HL-60/S4 treated with retinoic acid at 250 ng/mL for 4 days and 3 days (cell line): ENCODE measurements around the gene ADAMTS14.
"Not testable (repeated sequence)": the region's sequence is repeated elsewhere in the genome, so short reads cannot be mapped to it uniquely, and the experiment has no call there.

Source experiments
- in situ Hi-C: fragments of 300-500 bp; cut with MboI; formaldehyde crosslinking; loops from 2 replicates; pipeline ENCODE4 v1.7.0; 2022; ENCODE audit warnings: low sequenced_read_pairs

Gene ADAMTS14

GRCh38 chr10:70765794-70766594 is 93.7 kb downstream of the ADAMTS14 start:
- in situ Hi-C loops: loop anchor here (10.0 kb wide), 1 partner anchor 221 kb away; no protein-coding TSS in a partner anchor

- in situ Hi-C loops: loop anchor here (10.0 kb wide), 1 partner anchor 223 kb away; no protein-coding TSS in a partner anchor
Observed at GRCh38 chr10:70768026-70768685, 95.8 kb downstream of the ADAMTS14 start.

GRCh38 chr10:70769121-70769520 is 96.8 kb downstream of the ADAMTS14 start:
- in situ Hi-C loops: loop anchor here (10.0 kb wide), 1 partner anchor 224 kb away; no protein-coding TSS in a partner anchor

- in situ Hi-C loops: no loop called here
Observed at GRCh38 chr10:70770001-70770400, 97.7 kb downstream of the ADAMTS14 start.

GRCh38 chr10:70770516-70770915 is 98.2 kb downstream of the ADAMTS14 start:
- in situ Hi-C loops: not testable (repeated sequence)

GRCh38 chr10:70771311-70772194 is 99.2 kb downstream of the ADAMTS14 start:
- in situ Hi-C loops: no loop called here

GRCh38 chr10:70772627-70773026 is 100.3 kb downstream of the ADAMTS14 start:
- in situ Hi-C loops: no loop called here

- in situ Hi-C loops: no loop called here
Observed at GRCh38 chr10:70773461-70773860, 101.2 kb downstream of the ADAMTS14 start.

GRCh38 chr10:70773965-70774809 is 101.9 kb downstream of the ADAMTS14 start:
- in situ Hi-C loops: no loop called here

GRCh38 chr10:70774810-70775678 is 102.7 kb downstream of the ADAMTS14 start:
- in situ Hi-C loops: no loop called here

- in situ Hi-C loops: no loop called here
Observed at GRCh38 chr10:70775679-70776454, 103.6 kb downstream of the ADAMTS14 start.

GRCh38 chr10:70776455-70777005 is 104.2 kb downstream of the ADAMTS14 start:
- in situ Hi-C loops: no loop called here

GRCh38 chr10:70777063-70777875 is 105.0 kb downstream of the ADAMTS14 start:
- in situ Hi-C loops: no loop called here

GRCh38 chr10:70778267-70778924 is 106.1 kb downstream of the ADAMTS14 start:
- in situ Hi-C loops: no loop called here

GRCh38 chr10:70779088-70779487 is 106.8 kb downstream of the ADAMTS14 start:
- in situ Hi-C loops: no loop called here

GRCh38 chr10:70779511-70780369 is 107.4 kb downstream of the ADAMTS14 start:
- in situ Hi-C loops: no loop called here
